HG03066 (cell line): ENCODE measurements around the gene YWHAE.
"Not testable (repeated sequence)": the region's sequence is repeated elsewhere in the genome, so short reads cannot be mapped to it uniquely, and the experiment has no call there.

Source experiments
- ATAC-seq: cut with Tn5 transposase; IDR thresholded peaks from one replicate; pipeline ENCODE4 v1.9.1; 2021; ENCODE audit warnings: low read depth; ENCODE audit not compliant: unreplicated experiment

The YWHAE gene

DNA sequence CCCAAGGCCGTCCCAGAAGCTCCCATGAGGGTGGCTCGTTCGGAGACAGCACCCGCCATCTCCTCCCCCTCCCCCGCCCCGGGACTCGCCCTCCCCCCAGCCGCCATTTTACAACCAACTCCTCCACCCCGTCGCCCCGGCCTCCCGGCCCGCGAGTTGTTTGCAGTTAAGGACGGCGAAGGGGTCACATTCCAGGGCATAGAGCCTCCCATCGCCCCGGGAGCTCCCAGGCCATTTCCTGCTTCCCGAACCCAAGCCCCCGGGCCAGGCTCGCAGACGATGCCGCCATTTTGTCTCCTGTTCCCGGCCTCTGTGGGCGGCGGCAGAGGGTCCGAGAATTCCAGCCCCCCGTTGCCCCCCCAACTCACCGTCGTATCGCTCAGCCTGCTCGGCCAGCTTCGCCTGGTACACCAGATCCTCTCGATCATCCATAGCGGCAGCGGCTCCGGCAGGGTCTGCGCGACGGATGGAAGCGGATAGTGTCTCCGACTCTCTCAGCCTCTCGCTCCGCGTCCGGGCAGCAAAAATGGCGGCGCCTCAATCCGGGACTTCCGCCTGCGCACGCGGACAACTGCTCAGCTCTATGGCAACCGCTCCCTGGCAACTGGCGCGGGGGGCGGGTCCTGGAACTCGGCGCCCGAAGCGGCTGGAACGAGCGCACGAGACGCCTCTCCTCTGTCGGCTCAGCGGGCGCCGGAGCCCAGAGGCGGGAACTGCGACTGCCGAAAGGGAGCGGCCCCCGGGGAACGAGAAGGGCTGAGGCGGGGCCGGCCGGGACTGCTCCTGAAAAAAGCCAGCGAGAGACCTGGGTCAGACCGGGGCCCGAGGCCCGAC, at the start of gene YWHAE:
TSS of gene YWHAE (minus strand) at position 544 of the 834 bp plus-strand sequence. CDS start at position 432, 112 bp downstream.
- ATAC-seq = peak; percentile 92

DNA sequence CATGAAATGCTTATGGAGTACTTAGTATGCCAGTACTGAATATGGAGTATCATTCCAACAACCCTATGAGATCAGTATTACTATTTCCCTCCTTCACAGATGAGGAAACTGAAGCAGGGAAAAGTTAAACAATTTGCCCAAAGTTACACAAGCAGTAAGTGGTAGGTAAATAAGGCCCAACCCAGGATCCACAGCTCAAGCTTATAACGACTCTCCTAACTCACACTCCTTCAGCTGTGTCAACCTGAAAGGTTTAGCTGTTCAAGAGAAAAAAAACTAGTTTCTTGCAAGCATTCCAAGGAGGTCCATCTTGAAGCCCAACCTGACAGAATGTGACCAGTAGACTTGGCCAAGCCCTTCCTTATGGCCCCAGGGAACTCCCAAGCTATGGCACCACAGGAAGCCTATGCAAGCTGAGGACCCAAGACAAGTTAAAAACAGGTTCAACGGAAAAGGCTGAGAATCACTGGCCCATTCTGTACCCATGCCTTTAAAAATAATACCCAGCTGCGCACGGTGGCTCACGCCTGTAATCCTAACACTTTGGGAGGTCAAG, 49.5 kb upstream of the YWHAE start:
- ATAC-seq = no peak

DNA sequence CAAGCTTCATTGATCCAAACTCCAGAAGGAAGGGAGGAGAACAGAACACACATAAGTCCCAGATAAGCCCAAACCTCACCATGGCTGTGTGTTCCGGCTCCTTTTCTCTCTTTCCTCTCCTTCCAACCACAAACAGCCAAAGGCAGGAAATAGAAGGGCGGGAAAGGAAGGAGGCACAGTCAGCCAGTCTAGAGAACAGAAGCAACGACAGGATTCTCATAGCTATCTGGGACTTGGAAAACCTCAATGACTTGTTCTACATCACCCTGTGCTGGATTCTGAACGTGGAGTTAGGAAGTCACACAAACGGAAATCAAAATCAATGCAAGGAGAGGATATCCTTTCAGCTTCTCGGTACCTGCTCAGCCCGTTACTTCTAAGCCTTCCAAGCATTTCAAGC, 47.0 kb upstream of the YWHAE start:
- no peak for ATAC-seq

DNA sequence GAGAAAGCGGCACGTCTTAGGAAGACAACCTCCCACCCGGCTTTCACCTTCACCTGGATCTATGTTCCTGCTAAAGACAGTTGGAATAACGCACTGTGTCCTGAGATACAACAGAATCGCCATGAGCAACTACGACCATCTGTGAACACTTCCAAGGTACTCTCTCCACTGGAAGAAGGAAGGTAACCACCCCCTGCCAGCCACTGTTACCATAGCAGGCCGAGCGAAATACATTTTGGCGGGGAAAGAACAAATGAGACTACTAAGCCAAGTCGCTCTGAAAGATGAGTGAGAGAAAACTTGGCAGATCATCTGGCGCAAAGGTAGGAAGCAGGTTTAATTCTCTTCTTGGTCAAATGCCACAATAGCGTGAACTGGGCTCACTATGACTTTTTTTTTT, 46.2 kb upstream of the YWHAE start:
- no peak for ATAC-seq

DNA sequence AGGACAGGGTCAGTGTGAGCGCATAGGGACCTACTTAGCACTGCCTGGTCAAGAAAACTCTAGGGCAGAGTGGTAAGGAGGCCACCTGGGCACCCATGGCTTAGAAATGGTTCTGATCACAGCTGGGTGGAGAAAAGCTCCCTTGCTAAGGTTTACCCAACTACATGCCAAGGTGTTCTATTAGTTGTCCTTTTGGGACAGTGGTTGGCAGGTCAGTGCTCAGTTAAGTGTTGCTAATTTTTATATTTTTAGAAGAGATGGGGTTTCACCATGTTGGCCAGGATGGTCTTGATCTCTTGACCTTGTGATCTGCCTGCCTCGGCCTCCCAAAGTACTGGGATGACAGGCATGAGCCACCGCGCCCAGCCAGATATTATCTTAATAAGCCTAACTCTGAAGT, 45.7 kb upstream of the YWHAE start:
- not testable (repeated sequence) for ATAC-seq

DNA sequence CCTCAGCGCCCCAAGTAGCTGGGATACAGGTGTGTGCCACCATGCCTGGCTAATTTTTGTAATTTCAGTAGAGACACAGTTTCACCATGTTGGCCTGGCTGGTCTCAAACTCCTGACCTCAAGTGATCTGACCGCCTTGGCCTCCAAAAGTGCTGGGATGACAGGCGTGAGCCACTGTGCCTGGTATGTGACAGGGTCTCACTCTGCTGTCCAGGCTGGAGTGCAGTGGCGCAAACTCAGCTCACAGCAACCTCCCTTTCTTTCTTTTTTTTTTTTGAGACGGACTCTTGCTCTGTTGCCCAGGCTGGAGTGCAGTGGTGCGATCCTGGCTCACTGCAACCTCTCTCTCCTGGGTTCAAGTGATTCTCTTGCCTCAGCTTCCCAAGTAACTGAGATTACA, 42.7 kb upstream of the YWHAE start:
- not testable (repeated sequence) for ATAC-seq

DNA sequence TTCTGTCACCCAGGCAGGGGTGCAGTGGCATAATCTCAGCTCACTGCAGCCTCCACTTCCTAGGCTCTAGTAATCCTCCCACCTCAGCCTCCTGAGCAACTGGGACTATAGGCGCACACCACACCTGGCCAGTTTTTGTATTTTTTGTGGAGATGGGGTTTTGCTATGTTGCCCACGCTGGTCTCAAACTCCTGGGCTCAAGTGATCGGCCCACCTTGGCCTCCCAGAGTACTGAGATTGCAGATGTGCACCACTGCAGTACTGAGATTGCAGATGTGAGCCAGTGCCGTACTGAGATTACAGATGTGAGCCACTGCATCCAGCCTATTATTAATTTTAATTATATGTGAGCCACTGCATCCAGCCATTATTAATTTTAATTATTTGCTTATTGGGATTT, 42.2 kb upstream of the YWHAE start:
- ATAC-seq = no peak

DNA sequence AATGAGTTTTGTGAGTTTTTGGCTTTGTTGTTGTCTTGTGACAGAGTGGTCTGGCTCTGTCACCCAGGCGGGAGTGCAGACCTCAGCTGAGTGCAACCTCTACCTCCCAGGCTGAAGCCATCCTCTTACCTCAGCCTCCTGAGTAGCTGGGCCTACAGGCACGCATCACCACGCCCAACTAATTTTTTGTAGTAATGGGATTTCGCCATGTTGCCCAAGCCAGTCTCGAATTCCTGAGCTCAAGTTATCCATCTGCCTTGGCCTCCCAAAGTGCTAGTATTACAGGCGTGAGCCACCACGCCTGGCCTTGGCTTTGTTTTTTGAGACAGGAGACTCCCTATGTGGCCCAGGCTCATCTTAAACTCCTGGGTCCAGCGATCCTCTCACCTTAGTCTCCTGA, 40.9 kb upstream of the YWHAE start:
- ATAC-seq = no peak

DNA sequence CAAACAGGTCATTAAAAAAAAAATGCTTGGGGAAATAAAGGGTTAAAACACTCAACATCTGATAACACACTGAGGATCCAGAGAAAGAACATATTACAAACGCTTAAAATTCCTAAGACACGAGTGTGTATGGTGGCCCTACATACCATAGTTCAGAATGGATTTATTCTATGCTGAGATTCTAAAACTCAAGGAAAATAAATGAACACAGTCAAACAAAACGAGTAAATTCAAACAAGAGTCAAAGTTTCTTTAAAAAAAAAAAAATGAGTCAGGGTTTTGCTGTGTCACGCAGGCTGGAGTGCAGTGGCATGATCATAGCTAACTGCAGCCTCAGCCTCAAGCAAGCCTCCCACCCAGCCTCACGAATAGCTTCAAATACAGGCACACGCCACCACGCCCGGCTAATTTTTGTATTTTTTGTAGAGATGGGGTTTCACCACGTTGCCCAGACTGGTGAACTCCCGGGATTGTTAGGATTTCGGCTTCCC, 38.6 kb upstream of the YWHAE start:
- ATAC-seq = no peak

DNA sequence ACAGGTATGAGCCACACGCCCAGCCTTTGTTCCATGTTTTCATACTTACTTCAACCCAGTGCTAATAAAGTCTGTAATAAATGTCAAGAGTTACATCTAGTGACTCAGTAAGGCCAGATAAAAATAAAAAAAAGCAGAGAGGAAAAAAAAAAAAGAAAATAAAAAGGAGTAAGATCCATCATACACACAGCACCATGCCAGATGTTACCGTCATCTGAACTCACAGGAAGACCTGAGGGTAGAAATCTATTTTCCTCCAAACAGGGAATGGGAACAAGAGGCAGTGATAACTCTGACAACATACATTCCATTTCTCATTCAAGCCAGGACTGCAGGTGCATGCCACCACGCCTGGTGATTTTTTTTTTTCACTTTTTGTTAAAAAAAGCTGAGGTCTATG, 35.3 kb upstream of the YWHAE start:
- no peak for ATAC-seq

DNA sequence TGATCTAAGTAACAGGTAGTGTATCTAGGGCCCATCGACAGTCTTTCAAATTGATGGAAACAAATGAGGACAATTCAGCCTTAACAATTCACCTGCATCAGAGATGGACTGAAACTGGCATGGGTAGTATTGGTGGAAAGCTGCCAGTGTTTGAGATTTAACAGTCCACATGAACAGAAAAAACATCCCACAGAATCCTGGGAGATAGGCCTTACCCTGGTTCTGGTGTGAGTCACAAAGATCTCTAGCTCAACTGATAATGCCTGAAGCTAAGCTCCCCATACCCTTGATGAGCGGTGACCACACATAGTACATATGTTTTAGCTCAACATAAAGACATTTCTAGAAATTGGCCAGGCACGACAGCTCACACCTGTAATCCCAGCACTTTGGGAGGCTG, 34.1 kb upstream of the YWHAE start:
- ATAC-seq = no peak

DNA sequence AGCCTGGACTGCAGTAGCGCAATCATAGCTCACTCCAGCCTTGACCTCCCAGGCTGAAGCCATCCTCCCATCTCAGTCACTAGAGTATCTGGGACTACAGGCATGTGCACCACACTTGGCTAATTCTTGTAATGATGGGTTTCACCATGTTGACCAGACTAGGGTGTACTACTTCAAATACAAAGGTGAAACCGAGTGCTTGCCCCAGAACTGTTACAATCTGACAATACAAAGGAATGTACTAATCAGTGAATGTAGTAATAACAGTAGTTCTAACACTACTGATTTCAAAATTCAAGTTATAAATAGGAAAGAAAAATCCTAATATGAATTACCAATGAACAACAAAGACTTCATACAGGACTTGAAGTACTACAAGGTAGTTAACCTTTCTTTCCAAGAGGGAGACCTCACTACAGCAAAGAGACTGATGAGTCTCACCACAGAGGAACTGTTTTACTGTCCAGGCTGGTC, 31.6 kb upstream of the YWHAE start:
- no peak for ATAC-seq

DNA sequence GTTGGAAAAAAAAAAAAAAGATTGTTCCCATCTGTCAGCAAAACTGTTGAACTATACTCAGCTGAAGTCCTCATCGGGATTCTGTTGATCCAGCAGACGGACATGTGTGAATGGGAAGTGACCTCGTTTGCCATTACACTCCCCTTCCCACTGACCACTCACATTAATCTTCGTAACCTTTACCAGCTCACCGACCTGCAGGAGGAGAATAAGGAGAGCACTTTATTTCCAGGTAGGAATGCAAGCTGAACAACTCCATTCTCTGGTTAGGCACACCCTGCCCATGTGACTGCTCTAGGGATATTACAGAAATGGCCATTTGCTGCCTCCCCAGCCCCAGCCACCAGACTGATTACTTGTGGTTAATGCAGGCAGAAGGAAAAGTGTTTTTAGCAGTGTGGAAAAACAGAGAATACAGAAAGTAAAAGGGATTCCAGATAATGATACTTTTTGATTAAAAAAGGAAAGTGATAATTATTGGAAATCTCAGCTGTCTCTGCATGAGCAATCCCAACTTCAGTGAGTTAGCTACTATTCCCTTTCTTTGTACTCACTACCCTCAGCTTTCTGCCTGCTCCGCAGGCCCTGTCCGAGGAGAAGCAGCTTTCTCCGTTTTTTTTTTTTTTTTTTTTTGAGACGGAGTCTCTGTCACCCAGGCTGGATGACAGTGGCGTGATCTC, 23.6 kb upstream of the YWHAE start:
- ATAC-seq = no peak

DNA sequence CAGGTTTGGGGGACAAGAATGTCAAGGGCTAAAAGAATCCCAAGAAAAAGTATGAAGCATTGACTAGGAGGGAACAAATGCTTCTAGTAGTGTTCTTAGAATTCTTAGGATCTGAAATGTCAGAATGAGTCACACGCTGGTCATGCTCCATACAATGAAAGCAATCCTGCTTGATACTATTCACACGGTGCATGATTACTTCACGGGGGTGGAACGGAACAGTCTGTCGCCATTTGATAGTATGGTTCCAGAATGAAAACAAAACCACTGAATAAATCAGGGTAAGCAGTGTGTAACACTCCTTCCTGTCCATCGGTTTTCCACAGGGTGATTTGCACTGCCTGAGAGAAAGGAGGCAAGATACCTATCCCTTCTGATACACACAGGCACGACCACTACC, 22.9 kb upstream of the YWHAE start:
- ATAC-seq = no peak

DNA sequence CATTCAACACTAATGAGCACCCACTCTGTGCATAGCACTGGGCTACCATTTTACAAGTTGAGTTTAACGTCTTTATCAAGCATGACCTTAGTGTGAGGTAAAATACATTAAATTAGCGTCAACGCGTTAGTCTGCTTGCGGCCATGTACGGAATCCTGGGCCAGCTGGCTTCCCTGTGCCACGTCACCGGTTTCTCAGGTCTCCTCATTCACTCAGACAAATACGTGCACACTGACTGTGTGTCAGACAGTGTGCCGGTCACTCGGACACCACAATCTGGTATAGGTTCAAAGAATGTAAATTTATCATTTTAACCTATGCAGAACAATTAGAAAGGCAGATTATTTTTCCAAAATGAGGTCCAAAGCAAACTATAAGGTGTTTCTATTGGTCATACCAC, 21.4 kb upstream of the YWHAE start:
- no peak for ATAC-seq

DNA sequence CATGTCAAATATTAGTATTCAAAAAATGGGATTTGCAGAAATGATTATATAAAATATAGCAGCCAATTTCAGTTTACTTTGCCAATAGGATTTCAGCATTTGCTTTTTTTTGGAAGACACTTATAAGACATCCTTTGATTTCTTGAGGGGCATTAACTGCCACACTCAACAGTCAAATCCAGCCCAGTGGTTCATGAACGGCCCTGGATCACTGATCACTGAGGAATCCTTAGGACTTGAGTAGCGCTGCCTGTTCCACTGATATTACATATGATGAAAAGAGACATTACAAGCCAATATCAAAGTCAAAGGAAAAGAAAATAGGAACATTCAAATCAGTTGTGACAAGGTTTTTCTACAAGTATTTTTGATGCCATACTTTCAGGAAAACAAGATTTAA, 21.0 kb upstream of the YWHAE start:
- ATAC-seq = no peak

DNA sequence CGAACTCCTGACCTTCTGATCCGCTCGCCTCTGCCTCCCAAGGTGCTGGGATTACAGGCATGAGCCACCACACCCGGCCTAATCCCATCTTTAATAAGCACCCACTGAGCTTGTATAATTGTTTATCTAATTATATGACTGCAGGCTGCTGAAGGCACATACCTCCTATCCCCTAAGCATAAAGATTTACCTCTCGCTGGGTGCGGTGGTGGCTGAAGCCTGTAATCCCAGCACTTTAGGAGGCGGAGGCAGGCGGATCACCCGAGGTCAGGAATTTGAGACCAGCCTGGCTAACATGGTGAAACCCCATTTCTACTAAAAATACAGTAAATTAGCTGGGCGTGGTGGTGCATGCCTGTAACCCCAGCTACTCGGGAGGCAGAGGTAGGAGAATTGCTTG, 20.1 kb upstream of the YWHAE start:
- no peak for ATAC-seq

DNA sequence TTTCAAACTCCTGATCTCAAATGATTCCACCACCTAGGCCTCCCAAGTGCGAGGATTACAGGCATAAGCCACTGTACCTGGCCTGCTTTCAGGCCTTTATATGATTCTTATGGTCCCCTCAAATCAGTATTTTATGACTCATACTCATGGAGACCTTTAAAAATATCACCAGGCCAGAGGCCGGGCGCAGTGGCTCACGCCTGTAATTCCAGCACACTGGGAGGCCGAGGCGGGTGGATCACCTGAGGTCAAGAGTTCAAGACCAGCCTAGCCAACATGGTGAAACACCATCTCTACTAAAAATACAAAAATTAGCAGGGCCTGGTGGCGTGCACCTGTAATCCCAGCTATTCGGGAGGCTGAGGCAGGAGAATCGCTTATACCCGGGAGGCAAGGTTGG, 18.5 kb upstream of the YWHAE start:
- not testable (repeated sequence) for ATAC-seq

DNA sequence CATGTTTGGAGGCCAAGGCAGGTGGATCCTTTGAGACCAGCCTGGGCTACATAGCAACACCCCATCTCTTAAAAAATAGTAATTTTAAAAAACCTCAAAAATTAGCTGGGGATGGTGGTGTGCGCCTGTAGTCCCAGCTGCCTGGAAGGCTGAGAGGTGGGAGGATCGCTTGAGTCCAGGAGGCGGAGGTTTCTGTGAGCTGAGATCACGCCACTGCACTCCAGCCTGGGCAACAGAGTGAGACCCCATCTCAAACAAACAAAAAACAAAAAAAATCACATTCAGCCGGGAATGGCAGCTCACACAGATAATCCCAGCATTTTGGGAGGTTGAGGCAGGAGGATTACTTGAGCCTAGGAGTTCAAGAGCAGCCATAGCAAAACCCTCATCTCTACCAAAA, 16.4 kb upstream of the YWHAE start:
- no peak for ATAC-seq

DNA sequence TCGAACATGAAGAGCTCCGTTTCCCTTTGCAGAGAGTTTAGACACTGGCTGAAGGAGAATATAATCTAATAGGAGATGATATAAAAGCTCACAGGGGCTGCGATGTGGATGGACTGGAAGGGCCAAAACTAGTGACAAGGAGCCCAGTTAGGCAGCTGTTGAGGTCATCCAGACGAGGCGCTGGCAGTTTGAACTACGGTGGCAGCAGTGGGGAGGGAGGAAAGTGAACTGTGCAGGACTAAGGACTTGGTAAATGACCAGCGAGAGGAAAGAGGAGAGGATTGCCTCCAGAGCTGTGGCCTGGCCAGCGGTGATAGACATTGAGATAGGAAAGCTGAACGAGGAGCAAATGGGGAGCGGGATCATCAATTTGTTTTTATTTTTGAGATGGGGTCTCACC, 14.6 kb upstream of the YWHAE start:
- ATAC-seq = no peak

DNA sequence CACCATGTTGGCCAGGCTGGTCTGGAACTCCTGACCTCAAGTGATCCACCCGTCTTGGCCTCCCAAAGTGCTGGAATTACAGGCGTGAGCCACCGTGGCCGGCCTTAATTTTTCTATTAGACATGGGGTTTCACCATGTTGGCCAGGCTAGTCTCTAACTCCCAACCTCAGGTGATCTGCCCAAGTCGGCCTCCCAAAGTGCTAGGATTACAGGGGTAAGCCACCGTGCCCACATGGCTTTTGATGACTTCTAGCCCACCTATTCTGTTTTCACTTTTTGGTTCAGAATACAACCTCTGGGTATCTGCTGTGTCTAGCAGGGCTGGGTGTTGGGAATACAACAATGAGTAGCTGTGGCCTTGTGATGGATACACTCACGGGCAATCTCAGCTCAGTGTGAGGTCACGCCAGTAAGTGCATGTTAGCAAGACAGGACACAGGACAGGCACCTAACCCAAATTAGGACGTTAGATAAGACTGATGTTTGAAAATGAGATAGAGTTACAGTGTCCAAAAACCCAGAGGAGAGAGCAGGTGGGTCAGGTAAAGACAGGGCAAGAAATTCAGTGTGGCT, 14.1 kb upstream of the YWHAE start:
- ATAC-seq = no peak
